Body of pancreas (tissue), 4 donors: ENCODE results near the gene UQCRH.

Source experiments
- CTCF ChIP-seq, 7 experiments: fragments of 450-650 bp in 4 of 7; fragments of 200-600 bp in 3 of 7; sonication (generic) in 3 of 7; IDR thresholded peaks; one replicate each; pipeline ENCODE4 v1.5.1; 2016 to 2019; ENCODE audit warnings: antibody characterized with exemption in 7 of 7
- POLR2A ChIP-seq, 3 donors: fragments of 450-650 bp; IDR thresholded peaks; one replicate each; pipeline ENCODE4 v1.6.1; 2016; ENCODE audit warnings: antibody characterized with exemption in 3 of 3, mild to moderate bottlenecking in 2 of 3

- TF ChIP-seq CTCF (IDR thresholded peaks at IDR 0.05): no peak
- TF ChIP-seq POLR2A (IDR thresholded peaks at IDR 0.05): no peak
These were observed 48.8 kb upstream of the UQCRH start for GRCh38 chr1:46254668-46255067.
